ENCODE results near the gene ATG9A.
"Not testable (repeated sequence)": the region's sequence is repeated elsewhere in the genome, so short reads cannot be mapped to it uniquely, and the experiment has no call there.

ATG9A gene

GRCh38 chr2:219229305-219230058 is at the start of gene ATG9A, which contains the start of gene ANKZF1:
TSS of gene ATG9A (minus strand) at chr2:219229636. CDS start at chr2:219228024, 1,612 bp downstream.
TSS of gene ANKZF1 (plus strand) at chr2:219229806. CDS start at chr2:219230258, 452 bp downstream.
- peak; percentile 98 for DNase-seq (ENCODE audit: low read depth)

GRCh38 chr2:219278655-219279150 is 49.3 kb upstream of the ATG9A start:
- no peak for DNase-seq (ENCODE audit: low read depth)

- DNase-seq (ENCODE audit: low read depth), result peak; percentile 56
Measured at GRCh38 chr2:219277703-219278654, 48.5 kb upstream of the ATG9A start.

- no peak for DNase-seq (ENCODE audit: low read depth)
Measured at GRCh38 chr2:219274361-219274921, 45.0 kb upstream of the ATG9A start.

GRCh38 chr2:219273937-219274336 is 44.5 kb upstream of the ATG9A start:
- no peak for DNase-seq (ENCODE audit: low read depth)

GRCh38 chr2:219272995-219273394 is 43.6 kb upstream of the ATG9A start:
- DNase-seq (ENCODE audit: low read depth), result no peak

- DNase-seq (ENCODE audit: low read depth), result no peak
Measured at GRCh38 chr2:219272356-219272755, 42.9 kb upstream of the ATG9A start.

GRCh38 chr2:219271021-219271420 is 41.6 kb upstream of the ATG9A start:
- DNase-seq (ENCODE audit: low read depth), result no peak

- DNase-seq (ENCODE audit: low read depth), result no peak
Measured at GRCh38 chr2:219270055-219270372, 40.6 kb upstream of the ATG9A start.

GRCh38 chr2:219269362-219270054 is 40.1 kb upstream of the ATG9A start:
- no peak for DNase-seq (ENCODE audit: low read depth)

GRCh38 chr2:219268294-219268693 is 38.9 kb upstream of the ATG9A start:
- no peak for DNase-seq (ENCODE audit: low read depth)

GRCh38 chr2:219266886-219267285 is 37.5 kb upstream of the ATG9A start:
- no peak for DNase-seq (ENCODE audit: low read depth)

GRCh38 chr2:219266232-219266631 is 36.8 kb upstream of the ATG9A start:
- DNase-seq (ENCODE audit: low read depth), result no peak

GRCh38 chr2:219261024-219261855 is 31.8 kb upstream of the ATG9A start:
- DNase-seq (ENCODE audit: low read depth), result no peak

GRCh38 chr2:219258942-219259341 is 29.5 kb upstream of the ATG9A start:
- DNase-seq (ENCODE audit: low read depth), result not testable (repeated sequence)

GRCh38 chr2:219254590-219255201 is 25.3 kb upstream of the ATG9A start:
- no peak for DNase-seq (ENCODE audit: low read depth)

GRCh38 chr2:219253753-219254589 is 24.5 kb upstream of the ATG9A start, which contains the start of gene TUBA4A:
TSS of gene TUBA4A (minus strand) at chr2:219253918. CDS start at chr2:219253858, 60 bp downstream.
- peak; percentile 84 for DNase-seq (ENCODE audit: low read depth)

GRCh38 chr2:219252900-219253752 is 23.7 kb upstream of the ATG9A start, which contains the start of gene TUBA4B:
TSS of gene TUBA4B (plus strand) at chr2:219253243. CDS start at chr2:219253408, 165 bp downstream.
- DNase-seq (ENCODE audit: low read depth), result no peak

All from stimulated activated CD8-positive, alpha-beta memory T cell treated with anti-CD3 and anti-CD28 coated beads, Interleukin-4, amount 100 ng/mL, for 24 hours (primary cell).